ENCODE data around the gene SCLY.
"Not testable (repeated sequence)": the region's sequence is repeated elsewhere in the genome, so short reads cannot be mapped to it uniquely, and the experiment has no call there.

Gene SCLY

DNA sequence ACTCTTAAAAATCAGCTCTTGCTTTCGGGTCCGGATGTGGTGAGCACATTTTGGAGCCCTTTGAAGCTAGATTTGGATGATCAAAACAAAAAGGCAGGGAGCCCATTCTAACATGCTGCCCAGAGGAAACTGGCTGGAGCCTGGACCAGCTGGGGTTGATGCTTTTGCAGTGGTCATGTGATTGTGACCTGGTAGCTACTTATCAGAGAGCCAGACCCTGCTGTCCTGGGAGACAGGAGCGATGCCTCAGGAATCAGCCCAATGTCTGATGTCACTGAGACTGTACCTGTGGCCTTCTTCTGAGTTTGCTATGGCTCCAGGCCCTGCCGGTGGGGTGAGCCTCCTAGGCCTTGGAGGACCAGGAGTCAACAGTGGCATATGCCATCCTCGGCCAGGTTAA lies 18.7 kb upstream of the SCLY start:
- no peak for DNase-seq

DNA sequence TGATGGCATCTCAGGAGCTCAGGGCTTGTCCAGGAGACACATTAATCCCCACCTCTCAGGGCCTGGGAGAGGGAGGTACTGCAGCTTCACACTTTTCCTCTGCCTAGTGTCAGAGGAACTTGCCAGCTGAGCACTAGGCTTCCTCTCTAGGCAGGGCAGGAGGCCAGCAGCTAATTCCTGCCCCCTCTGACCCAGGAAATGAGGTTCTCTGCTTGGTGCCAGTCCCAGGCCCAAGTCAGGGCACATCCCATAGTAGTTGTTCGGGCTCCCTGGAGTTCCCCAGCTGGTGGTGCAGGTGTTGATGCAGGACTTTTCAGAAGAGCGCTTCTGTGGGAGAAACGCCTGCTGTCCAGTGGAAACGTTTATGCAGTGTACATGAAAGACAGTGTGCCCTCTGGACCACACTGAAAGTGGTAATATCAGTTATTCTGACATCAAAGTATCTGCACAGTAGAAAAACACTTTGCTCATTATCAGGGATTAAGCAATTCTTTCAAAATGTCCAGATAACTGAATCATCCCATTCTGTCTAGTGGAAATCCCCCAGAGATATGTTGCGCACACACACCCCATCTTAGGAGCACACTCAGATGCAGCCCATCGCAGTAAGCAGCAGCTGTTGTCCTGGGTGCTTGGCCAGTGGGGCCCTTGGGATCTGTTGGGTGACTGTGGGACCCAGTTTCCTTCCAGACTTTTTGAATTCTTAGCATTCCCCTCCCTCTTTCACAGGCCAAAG lies 17.8 kb upstream of the SCLY start:
- no peak for DNase-seq

- DNase-seq: no peak
Measured at GRCh38 chr2:238043851-238044250, 16.9 kb upstream of the SCLY start.

GRCh38 chr2:238045575-238045974 lies 15.2 kb upstream of the SCLY start:
- no peak for DNase-seq

DNA sequence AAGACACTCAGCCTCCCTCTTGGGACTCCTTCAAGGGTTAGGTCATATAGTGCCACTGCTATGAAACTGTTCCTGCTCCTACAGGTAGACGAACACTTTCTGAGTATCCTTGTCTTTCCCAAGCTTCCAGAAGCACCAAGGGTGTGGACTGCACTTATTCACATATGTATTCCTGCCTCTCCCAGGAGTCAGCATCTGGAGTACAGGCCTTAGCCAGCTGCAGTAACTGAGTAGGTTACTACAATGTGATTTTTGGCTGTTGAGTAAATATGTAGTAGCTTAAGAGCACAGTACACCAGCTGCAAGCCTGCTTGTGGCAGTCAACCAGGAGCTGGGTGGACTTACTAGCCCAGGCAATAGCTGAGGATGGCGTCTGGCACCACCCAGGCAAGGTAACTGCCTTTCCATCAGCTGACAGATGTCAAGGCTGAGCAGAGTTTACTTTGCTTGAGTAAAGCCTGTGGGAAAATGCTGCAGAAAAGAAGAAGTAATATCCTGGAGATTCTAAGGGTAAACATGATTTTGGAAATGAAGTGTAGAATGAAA lies 14.0 kb upstream of the SCLY start:
- no peak for DNase-seq

DNA sequence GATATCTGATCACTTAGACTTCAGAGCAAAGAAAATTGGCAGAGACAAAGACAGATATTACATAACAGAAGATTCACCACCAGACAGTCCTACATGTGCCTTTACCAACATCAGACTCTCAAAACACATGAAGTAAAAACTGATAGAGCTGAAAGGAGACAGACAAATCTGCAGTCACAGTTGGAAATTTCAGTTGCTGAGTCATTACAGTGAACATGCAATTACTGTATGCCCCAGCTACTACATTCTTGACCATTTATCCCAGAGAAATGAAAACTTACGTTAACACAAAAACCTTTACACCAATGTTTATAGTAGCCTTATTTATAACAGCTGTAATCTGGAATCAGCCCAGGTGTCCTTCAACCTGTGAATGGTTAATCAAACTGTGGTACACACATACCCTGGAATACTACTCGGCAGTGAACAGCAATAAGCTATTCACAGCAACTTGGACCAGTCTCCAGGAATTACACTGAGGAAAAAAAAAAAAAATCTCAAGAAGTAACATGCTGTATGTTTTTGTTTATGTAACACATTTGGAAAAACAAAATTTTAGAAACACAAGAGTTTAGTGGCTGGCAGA lies 7.5 kb upstream of the SCLY start:
- DNase-seq: no peak

DNA sequence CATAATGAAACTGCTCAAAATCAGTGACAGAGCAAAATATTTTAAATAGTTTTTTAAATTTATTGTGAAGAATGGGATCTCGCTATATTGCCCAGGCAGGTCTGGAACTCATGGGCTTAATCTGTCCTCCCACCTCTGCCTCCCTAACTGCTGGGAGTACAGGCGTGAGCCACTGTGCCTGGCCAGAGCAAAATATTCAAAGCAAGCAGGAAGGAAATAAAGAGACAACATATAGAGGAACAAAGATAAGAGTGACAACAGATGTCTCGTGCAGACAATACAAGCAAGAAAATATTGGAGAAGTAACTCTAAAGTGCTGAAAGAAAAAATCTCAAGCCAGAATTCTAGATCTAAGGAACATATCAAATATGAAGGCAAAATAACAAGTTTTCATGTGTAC lies 5.0 kb upstream of the SCLY start:
- no peak for DNase-seq

- DNase-seq: not testable (repeated sequence)
Measured at GRCh38 chr2:238057696-238058575, 2.9 kb upstream of the SCLY start.

DNA sequence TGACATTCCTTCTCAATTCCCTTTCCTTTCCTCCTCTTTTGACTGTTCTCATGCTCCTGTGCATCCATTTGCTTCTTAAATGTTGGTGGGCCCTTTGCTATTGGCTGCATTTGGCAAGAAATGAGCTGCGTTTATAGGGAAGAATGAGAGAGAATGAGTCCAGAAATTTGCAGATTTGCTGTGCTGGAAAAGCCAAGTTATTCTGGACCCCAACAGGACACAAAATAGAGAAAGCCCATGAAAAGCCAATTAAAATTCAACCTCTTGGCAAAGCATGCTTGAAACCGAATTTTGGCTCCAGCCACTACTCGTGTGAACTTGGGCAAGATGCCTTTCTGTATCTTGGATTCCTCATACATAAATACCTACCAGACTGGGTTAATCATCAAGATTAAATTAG lies 1.3 kb upstream of the SCLY start:
- DNase-seq: no peak

DNA sequence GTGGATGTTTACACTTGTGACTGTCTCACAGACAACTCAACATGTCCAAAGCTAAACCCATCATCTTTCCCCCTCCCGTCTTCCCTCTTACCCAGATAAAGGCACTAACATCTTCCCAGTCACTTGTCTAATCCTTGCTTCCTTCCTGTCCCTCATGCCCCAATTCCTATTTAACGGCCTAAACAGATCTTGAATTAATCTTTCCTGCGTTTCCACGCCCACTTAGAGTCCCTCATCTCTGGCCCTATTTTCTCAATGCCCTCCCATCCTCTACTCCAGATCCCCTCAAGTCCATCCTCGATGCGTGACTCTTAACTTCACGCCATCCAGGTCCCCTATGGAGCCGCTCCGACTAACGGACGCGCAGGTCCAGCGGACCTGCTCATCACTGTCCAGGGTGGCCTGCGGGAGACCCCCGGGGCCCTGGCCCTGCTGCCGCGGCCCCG lies 682 bp upstream of the SCLY start:
- DNase-seq: no peak

DNA sequence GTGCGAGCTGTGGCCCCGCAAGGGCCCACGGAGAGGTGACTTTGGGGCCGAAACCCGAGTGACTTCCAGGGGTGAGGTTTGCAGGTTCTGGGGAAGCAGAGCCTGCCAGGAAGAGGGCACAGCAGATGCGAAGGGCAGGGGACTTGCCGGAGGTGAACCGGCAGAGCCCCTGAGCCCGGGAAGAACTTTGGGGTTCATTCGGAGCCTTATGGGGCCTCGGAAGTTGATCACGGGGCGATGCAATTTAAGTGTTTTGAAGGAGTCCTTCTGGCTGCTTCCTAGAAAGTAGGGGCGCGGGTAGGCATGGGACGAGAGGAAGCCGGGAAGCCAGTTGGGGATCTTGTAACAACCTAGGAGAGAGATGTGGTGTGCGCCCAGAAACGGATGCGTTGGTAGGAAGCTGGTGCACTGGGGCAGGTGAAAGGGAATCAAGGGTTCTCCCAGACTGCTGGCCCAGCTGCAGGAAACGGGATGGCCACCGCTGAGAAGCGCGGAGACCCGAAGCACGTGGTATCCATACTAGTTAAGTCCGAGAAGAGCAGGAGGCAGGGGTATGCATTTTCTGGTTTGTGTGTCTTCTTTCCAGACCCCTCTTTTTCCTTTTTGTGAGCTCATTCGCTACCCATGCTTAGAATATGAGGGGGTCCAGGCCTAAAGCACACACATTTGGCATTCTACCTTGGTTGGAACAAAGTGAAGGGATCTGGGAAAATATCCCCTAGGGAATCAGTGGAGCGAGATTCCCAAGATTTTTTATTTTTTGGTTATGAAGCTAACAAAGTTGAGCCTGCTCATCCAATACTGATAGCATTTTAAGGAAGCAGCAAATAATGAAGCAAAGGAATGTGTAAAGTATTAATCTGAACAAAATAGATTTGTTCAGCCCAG lies 758 bp downstream of the SCLY start:
- DNase-seq: peak; percentile 21

DNA sequence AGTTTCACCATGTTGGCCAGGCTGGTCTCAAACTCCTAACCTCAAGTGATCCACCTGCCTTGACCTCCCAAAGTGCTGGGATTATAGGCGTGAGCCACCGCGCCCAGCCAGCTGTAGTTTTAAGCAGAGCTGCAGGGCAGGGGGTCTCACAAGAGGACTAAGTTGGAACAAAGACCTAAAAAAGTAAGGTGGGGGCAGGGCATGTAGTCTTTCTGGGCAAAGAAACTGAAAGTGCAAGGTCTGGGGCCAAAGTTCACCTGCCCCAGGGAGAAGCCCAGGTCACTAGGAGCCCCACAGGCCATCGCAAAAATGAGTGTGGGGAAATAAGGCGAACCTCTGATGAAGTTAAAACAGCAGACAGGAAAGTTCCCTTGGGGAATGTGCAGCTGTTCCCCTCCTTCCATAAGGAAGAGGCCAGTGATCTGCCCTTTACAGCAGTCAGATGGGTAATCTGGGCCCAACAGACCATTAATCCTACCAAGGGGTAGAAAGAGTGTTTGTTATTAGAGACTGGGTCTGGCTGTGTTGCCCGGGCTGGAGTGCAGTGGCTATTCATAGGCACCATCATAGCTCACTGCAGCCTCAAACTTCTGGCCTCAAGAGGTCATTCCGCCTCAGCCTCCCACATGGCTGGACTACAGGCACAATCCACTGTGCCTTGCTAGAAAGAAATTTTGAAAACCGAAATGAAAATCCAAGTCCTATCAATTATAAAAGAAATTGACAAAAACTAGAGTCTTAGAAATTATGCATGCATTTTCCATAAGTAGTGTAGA lies 2.8 kb downstream of the SCLY start:
- DNase-seq: no peak

DNA sequence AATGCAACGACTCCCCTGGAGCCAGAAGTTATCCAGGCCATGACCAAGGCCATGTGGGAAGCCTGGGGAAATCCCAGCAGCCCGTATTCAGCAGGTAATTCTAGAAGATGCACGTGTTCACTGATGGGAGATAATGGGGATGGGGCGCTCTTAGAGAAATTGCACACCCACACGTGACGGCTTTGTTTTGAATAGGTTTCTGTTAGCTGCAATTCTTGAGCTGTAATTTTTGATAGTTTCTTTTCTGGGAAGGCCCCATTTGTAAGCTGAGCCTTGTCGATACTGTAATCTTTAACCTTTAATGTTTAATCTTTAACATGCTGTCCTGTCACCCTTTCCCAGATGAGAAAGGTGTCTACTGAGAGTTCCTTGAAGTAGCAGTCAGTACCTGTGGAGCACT lies 3.6 kb downstream of the SCLY start:
- no peak for DNase-seq

DNA sequence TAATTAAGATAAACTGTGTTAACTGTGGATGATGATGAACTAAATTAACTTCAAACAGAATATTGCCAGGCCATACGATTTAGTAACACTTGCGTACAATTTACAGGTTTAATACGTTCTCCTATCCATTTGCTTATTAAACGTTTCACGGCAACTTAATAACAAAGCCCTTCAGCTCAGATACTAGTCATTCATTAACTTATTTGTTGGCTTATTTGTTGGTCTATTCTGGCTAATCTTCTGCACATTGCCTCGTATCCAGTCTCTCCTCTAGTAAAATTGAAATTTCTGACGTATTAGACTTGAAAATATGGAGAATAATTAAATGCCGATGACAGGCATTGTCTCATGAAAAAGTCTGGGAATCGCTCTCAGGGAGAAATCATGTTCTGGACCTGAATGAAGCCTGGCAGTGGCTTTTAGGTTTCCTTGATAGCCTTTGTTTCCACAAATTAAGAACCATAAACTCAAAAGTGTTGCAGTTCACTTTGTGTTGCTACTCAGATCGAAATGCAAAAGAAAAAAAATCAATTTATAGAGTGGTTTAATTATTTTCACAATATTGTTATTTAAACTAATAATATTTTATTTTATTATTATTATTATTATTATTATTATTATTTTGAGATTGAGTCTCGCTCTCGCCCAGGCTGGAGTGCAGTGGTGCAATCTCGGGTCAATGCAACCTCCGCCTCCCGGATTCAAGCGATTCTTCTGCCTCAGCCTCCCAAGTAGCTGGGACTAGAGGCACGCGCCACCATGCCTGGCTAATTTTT lies 4.5 kb downstream of the SCLY start:
- DNase-seq: no peak

DNA sequence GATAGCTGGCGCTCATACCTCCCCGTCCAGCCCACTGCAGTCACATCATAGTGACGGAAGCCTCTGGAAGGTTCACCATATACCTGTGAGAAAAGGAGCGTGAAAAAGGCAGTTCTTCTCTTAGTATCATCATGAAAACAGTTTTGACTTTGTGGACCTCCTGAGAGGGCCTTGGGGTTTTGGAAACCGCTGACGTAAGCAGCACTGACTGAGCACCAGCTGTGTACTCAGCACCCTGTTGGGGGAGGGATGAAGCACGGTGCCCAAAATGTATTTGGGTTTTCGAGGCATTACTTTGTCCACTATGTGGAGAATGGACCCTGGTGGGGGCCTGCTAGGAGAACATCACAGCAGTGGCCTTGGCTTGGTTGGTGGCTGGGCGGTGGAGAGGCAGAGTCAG lies 5.4 kb downstream of the SCLY start:
- no peak for DNase-seq

DNA sequence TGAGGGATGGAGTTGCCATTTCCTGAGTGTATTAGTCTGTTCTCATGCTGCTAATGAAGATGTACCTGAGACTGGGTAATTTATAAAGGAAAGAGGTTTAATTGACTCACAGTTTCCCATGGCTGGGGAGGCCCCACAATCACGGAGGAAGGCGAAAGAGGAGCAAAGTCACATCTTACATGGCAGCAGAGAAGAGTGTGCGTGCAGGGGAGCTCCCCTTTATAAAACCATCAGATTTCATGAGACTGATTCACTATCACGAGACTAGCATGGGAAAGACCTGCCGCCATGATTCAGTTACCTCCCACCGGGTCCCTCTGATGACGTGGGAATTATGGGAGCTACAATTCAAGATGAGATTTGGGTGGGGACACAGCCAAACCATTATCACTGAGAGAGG lies 5.9 kb downstream of the SCLY start:
- not testable (repeated sequence) for DNase-seq

GRCh38 chr2:238067939-238068338 lies 7.1 kb downstream of the SCLY start:
- no peak for DNase-seq

- DNase-seq: no peak
Measured at GRCh38 chr2:238069021-238069709, 8.4 kb downstream of the SCLY start.

DNA sequence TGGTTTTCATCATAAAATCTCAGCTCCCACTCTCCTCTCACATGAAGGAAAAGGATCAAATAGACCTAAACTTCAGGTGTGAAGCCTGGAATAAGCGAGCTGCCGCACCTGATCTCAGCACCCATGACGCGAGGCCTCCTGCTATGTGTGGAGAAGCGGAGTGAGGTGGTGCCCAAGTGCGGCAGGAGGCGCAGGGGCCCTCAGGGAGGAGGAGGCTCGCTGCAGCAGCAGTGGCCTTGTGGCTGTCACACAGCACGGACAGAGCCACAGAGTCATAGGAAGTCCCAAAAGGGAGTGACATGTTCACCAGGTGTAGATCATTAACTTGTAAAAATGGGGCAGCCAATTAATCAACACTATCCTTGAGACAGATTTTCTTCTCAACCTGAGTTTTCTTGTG lies 9.1 kb downstream of the SCLY start:
- no peak for DNase-seq

DNA sequence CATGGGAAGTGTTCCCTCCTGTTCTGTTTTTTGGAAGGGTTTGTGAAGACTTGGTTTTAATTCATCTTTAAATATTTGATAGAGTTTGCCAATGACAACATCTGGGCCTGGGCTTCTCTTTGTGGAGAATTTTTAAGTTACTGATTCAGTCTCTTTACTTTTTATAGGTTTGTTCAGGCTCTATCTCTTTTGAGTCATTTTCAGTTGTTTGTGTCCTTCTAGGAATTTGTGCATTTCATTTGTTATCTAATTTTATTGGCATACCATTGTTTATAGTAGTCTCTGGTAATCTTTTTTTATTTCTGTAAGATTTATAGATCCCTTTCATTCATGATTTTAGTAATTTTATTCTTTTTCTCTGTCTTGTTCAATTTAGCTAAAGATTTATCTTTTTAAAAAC lies 14.6 kb downstream of the SCLY start:
- no peak for DNase-seq
